NCI-H1436 (cell line): Measurements from ENCODE around the gene TTC39C.

Experiments used
- DNase-seq: peaks from one replicate; lab custom pipeline; 2025; lab: John Stamatoyannopoulos, UW

The TTC39C gene

DNA sequence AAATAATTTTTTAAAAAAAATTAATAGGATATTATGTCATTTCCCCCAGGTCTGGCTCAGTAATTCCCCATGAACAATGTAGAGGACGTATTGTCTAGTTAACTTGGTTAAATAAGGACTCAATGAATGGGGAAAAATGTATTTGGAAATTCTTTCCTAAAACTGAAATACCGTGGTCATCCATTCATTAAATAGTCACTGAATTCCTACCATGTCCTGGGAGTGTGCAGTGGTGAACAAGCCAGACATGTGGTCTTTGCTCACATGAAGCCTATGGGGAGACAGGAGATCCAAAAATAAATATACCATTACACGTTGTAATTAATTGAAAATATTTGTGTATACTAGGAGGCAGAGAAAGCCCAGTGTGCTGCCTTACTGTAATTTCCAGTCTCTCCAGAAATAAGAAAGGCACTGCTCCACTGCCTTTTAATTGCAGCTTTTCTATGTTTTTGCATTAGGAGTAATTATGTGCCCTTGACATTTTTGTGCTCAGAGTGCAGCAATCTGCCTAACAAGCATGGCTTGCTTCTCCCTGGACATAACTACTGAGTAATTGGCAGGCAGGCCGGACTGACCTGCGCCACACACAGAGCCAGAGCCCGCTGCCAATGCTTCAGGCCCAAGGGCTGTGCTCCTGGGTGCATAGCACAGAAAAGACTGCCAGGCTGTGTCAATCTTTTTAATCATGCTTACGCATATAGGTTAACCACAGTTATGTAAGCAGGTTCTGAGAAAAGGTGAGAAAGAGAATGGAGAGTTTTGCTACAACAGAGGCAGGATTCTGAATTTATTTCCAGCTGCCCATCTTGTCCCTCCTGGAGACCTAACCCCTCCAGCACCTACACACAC, 22.2 kb upstream of the TTC39C start:
- peak; percentile 18 for DNase-seq

DNA sequence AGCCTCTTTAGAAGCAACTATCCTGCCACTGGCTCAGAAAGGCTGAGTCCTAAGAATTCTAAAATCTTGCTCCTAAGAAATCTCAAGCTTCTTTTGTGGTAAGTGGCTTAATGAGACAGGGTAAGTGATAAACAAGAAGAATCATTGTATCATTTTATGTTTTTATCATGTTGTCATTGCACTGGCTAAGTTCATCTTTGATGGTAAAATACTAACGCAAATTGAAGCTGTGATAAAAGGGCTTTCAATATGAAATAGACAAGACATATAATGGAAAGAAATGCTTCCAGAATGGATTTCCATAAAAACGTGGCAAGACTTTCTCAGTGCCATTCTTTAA, 21.6 kb upstream of the TTC39C start:
- no peak for DNase-seq

DNA sequence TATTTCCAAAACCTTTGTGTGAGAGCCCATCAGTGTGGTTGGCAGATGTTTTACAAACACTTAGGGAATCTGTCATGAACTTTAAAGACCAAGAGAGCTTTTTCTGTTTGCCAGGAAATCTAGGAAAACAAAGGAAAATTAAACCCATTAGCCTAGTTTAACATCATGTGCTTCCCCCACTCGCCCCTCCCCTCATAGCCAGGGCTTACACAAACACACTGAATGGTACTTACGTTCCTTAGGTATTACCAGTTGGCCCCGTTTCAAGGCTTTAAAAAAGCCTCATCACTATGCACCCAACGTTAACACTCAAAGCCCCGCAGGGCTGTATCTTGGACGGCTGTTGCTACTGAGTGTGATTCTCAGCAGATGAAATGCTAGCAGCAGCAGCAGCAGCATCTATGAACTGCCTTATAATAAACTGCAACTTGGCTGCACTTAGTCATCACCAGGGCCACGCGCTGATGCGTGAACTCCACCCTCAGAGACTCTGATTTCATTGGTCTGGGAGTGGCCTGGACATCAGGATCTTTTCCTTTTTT, 20.1 kb upstream of the TTC39C start:
- peak; percentile 91 for DNase-seq

- DNase-seq: no peak
Observed at GRCh38 chr18:23995180-23995579, 19.4 kb upstream of the TTC39C start.

DNA sequence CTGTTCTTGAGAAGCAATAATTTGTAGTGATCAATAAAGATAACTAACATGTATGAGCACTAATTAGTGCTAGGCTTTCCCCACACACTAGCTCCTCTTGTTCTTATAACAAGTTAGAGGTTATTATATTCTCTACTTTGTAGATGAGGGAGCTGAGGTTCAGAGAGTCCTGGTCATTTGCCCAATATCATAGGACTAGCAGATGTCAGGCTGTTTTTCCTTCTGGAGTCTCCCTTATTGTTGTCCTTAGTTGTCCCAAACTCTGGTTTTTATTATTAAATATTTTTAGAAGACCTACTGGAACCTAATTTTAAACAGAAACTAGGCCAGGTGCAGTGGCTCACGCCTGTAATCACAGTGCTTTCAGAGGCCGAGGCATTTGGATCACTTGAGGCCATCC, 16.5 kb upstream of the TTC39C start:
- no peak for DNase-seq

DNA sequence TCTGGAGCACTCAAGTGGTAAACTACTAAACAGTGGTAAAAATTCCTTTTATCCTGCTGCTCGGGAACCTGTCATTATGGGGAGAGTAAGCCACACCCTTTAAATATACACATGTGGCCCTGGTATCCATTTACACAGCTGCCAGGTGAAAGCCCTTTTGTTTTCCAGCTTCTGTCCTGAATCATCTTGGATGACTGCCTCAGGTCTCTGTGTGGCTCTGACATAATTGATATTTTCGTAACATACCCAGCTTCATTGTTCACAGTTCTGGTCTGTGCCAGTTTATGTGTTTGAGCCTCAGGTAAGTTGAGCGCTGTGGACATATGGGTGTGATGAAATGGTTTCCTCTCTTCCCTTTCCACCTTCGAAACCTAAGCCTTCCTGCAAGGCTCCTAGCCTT, 15.7 kb upstream of the TTC39C start:
- DNase-seq: peak; percentile 71

DNA sequence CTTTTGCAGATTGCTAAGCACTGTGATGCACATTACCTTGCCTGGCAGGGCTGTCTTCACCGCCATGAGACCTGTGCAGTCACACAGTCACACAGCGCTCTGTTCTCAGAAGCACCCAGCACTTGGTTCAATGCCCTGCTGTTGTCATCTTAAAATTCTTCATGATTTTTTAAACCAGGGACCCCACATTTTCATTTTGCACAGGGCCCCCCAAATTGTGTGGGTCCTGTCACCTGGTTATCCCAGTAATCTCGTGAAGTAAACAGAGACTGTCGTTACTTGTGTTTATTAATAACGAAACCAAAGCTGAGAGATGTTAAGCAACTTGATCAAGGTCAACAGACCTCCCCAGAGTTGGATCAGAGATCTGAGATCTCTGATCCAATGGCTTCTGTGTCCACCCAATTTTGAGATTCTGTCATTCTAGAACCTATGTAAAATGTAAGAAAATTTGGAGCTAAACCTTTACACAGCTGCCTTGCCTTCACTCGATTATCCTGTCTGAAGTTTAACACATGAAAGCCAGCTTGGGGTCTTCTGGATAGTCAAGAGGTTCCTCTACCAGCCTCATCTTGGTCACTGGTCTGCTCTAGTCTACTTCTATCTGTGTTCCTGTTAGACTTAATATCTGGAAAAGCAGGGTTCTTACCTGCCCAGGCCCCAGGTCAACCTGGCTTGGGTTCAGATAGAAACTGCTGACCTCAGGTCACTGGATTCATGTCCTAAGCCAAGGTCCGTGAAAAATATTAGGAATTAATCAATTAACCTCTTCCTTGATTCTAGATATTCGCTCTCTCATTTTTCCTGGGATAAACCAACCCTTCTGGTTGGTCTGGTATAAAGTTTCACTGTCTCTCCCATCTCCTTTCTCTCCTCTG, 13.7 kb upstream of the TTC39C start:
- DNase-seq: no peak

GRCh38 chr18:24002479-24002878, 12.1 kb upstream of the TTC39C start:
- no peak for DNase-seq

DNA sequence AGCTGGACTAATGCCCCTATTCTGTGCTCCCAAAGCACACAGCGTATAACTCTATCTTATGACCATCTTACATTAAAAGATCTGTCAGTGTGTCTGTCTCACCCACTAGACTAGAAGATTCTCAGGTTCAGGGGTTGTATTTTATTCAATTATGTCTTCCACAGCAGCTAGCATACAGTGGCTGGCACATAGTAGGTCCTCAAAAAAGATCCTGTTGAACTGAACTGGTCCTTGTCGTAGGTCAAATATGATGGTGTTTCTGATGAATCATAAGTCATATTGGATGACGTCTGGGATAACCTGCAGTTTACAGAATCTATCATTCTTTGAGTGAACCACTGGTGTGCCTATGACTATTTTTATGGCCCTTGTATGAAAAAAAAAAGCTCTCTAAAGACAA, 11.3 kb upstream of the TTC39C start:
- no peak for DNase-seq

DNA sequence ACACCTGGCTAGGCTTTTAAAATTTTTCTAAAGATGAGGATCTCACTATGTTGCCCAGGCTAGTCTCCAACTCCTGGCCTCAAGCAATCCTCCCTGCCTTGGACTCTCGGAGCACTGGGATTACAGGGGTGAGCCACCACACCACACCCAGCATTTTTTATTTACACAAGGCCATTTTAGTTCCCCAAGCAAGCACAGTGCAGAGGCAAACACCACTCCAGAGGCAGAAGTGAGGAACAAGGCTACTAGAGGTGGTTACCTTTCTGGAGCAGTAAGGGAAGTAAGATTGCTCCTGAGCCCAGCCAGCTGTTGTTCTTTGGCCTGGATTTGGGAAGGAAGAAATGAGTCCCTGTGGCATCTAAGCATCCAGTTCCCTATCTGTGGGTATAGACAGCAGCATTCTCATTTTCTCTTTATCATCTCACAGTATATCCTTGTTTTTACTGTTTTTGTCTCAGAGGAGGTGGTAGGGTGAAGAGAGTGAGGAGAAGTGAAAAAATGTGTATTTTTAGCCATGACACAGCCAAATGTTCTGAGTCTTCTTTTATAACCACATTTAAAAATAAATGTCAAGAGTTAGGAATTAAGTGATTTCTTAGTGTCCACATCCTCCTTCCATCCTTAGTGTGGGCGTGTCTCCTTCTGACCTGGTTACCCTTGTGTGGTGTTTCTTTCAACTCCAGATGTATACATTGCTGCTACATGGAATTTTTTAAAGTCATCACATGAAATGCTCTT, 10.5 kb upstream of the TTC39C start:
- no peak for DNase-seq

DNA sequence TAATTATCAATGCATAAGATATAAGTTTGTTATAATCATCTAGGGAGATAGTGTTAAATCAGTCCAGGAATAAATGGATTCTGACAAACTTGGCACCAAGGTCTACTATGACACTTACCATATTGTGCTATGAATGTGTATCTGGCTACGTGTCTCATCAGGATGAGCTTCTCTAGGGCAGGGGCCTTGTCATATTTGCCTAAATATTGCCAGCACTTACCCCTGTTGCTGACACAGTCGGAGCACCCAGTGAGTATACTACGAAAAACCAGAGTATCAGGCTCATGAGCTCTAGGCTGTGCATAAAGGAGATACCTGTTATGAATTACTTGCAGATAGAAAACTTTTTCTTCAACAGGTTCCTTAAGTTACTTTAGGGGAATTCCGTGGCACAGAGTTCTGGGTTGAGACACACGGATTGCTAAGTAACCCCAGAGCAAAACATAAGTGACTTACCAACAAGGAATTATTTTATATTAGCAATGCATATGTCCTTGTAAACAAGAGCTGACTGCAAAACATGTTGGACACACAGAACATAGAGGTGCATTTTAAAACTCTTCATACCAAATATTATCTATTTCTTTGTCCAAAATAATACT, 7.7 kb upstream of the TTC39C start:
- DNase-seq: no peak

GRCh38 chr18:24009246-24009645, 5.3 kb upstream of the TTC39C start:
- no peak for DNase-seq

GRCh38 chr18:24009651-24010333, 4.8 kb upstream of the TTC39C start:
- peak; percentile 30 for DNase-seq

GRCh38 chr18:24010673-24011072, 3.9 kb upstream of the TTC39C start:
- DNase-seq: no peak

DNA sequence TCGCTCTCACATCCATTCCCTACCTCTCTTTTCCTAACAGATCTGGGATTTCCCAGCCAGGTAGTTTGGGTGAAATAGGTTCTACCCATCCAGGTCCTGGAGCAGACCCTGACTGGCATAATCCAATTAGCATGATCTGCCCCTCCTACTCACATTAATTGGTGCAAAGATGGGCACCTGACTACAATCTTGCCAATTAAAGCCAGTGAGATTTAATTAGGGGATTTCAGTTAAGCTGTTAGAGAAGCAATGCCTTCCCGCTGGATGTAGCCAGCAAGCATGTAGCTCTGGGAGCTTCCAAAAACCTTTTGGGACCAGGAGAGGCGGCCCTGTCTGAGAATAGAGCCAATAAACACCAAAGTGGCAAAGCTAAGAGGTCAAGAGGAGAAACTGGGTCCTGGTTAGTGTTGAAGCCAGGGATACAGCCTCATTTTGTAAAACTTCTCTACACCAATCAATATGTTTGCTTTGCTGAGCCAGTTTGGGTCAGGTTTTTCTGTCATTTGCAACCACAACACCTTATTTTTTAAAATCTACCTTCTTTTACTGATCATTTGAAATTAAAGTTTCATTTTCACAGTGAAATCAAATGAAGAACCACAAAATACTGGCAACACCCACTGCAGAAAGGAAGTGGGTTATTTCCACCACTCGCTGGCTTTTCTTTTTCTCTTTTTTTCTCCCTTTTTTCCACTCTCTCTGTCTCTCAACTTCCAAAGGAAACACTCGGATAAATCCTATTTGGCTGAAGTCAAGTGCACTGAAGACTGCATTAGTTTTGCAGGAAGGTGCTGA, 3.2 kb upstream of the TTC39C start:
- DNase-seq: no peak

DNA sequence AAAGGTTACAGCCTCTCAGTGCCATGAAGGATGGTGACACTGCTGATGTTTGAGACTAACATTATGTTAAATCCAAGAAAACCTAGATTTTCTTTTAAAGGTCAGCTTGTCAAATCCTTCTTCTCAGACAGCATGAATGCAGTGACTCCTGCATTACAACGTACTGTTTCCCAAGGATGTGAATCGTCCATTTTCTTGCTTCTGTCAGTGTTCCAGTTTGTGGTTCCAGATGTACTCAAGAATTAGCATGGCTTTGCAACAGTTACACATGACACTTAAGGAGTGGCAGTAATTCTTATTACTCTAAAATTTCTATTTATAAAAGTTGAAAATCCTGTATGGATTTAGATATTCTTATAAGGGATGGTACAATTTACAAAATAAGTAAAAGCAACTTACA, 1.5 kb upstream of the TTC39C start:
- DNase-seq: no peak

- peak; percentile 5 for DNase-seq
Observed at GRCh38 chr18:24014986-24015638, 558 bp downstream of the TTC39C start.

GRCh38 chr18:24015639-24016631, 1.4 kb downstream of the TTC39C start:
- no peak for DNase-seq

DNA sequence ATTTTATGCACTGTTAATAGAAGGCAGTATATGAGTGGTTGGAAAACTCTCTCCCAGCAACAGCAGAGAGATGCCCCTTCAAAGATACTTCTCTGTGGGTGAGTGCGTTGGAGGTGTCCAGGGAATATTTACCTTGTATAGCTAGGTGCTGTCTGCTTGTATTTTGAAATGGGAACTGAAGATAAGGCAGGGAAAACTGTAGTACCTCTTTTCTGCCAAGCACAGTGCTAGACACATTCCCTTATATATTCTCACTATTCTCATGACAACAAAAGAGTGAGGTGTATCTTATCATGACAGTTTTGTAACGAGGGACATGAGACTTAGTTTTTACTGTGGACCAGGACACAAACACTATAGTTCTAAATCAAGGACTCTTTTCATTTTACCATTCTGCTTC, 2.1 kb downstream of the TTC39C start:
- no peak for DNase-seq
